ENCODE measurements around the gene CDKAL1.
A peak's percentile ranks its signal among the peaks of the same experiment; 100 is the strongest.

The CDKAL1 gene

DNA sequence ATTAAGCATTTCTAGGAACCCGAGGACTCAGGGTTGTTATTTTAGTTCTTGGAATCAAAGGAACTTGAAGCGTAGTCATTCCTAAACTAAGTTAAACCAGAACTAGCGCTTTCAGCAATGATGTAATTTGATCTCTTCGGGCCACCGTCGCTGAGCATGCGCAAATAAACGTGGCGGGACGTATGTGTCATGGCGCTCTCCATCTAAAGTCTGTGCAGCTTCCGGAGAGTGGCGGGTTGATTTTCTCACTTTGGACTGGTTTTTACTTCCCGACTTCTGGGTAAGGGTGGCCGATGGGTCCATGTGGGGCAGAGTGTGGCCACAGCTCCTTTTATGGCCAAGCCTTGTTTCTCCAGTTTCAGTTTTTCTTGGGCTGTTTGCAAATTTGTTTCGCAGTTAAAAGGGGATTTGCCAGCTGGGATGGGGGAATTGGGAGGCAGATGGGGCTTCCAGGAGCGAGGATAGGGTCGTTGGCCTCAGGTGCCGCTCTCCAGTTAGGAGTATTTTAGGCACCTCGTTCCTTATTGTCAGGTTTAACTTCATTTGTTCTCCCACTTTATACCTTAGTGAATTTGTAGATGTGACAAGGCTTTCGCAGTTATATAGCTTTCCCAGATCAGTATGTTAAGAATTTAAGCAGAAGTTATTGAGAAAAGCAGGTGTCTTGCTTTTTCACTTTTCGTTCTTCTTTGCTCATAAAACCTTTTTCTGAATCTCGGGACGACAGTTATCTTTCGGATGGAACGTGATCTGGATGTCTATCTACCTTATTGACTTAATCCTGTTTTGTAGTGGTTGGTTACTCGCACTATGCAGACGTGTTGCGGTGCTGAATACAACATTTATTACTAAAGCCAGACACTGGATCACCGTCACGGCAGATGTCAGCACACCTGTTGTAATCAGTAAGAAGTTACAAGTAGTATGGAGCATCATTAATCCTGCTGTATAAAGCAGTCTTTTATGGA lies at the start of gene CDKAL1:
Gene CDKAL1, plus strand, starts transcription at position 163 of the 968 bp plus-strand sequence. CDS start 11,894 bp downstream, outside the sequence.
- Histone ChIP-seq H3K27me3 (ENCODE audit: insufficient read depth, low read depth) (no peaks in the 10 kb centered on the region), H3K9ac (peak within 1 kb of the TSS; percentile 81), H3K79me2 (ENCODE audit: insufficient read depth, low read depth) (peaks cover 43% of the 10 kb centered on the region), H3K36me3 (ENCODE audit: insufficient read depth) (no peaks in the 10 kb centered on the region), H3K27ac (peak within 1 kb of the TSS; percentile 71), H4K20me1 (ENCODE audit: insufficient read depth) (no peaks in the 10 kb centered on the region), H2AFZ (ENCODE audit: low read depth) (peak within 1 kb of the TSS; percentile 84), H3K4me1 (ENCODE audit: low read depth, poor library complexity, severe bottlenecking) (peaks cover 22% of the 10 kb centered on the region), H3K4me3 (IDR thresholded peaks at IDR 0.05; ENCODE audit: insufficient read depth, low read depth, low read length) (no peak within 1 kb of the TSS), H3K4me2 (peak within 1 kb of the TSS; percentile 75)
- TF ChIP-seq, protein P1, sequence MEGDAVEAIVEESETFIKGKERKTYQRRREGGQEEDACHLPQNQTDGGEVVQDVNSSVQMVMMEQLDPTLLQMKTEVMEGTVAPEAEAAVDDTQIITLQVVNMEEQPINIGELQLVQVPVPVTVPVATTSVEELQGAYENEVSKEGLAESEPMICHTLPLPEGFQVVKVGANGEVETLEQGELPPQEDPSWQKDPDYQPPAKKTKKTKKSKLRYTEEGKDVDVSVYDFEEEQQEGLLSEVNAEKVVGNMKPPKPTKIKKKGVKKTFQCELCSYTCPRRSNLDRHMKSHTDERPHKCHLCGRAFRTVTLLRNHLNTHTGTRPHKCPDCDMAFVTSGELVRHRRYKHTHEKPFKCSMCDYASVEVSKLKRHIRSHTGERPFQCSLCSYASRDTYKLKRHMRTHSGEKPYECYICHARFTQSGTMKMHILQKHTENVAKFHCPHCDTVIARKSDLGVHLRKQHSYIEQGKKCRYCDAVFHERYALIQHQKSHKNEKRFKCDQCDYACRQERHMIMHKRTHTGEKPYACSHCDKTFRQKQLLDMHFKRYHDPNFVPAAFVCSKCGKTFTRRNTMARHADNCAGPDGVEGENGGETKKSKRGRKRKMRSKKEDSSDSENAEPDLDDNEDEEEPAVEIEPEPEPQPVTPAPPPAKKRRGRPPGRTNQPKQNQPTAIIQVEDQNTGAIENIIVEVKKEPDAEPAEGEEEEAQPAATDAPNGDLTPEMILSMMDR (conservative IDR thresholded peaks at IDR 0.05; ENCODE audit: low read depth, low read length): no peak

DNA sequence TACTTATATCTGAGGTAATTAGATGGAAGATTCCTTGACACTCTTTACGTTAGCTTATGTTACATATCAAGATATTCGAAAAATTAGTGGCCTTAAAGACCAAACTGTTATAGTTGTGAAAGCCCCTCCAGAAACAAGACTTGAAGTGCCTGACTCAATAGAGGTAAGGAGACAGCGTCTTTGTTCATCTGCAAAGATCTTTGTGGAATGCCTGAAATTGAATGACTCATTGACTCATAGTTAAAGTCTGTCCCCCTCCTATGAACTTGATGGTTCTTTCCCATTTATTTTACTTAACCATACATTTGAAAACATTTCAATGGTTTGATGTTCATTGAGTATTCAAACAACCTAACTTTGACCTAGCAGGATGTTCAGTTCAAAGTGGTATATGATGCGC lies 47.6 kb upstream of the CDKAL1 start:
- Histone ChIP-seq H4K20me1 (ENCODE audit: insufficient read depth) (no peaks in the 10 kb centered on the region), H3K27me3 (ENCODE audit: insufficient read depth, low read depth) (no peaks in the 10 kb centered on the region), H3K9ac (no peak overlapping the region), H3K4me2 (no peak overlapping the region), H3K79me2 (ENCODE audit: insufficient read depth, low read depth) (no peaks in the 10 kb centered on the region), H2AFZ (ENCODE audit: low read depth) (no peak overlapping the region), H3K4me3 (IDR thresholded peaks at IDR 0.05; ENCODE audit: insufficient read depth, low read depth, low read length) (no peak overlapping the region), H3K4me1 (ENCODE audit: low read depth, poor library complexity, severe bottlenecking) (no peaks in the 10 kb centered on the region), H3K36me3 (ENCODE audit: insufficient read depth) (no peaks in the 10 kb centered on the region; the same call in 1 of the 2 replicates), H3K27ac (no peak overlapping the region)
- TF ChIP-seq, protein P1 (conservative IDR thresholded peaks at IDR 0.05; ENCODE audit: low read depth, low read length): no peak

DNA sequence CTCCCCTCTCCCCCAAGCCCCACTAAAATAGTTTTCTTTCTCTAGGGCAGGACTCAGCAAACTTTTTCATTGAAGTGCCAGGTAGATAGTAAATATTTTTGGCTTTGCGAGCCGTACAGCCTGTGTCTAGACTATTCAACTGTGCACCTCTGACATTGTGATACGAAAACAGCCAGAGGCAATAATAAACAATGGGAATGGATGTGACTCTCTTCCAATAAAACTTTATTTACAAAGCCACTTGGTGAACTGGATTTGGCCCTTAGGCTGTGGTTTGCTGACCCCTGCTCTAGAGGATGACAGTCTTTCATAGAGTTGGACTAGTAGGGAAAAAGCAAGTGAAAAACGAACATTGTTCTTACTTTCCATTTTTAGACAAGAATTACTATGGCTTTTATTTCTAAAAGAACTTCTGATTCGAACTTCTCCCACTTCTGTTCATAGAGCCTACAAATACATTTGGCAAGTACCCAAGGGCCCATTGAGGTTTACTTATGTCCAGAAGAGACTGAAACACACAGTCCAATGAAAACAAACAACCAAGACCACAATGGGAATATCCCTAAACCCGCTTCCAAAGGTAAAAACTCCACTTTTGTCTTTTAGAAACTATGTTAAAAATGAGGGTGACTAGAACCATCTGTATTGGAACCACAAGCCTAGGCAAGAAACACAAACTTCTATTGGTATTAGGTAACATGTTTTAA lies 46.4 kb upstream of the CDKAL1 start:
- Histone ChIP-seq H4K20me1 (ENCODE audit: insufficient read depth) (no peaks in the 10 kb centered on the region), H3K9ac (no peak overlapping the region), H3K27ac (no peak overlapping the region), H3K36me3 (ENCODE audit: insufficient read depth) (no peaks in the 10 kb centered on the region; the same call in 1 of the 2 replicates), H3K4me1 (ENCODE audit: low read depth, poor library complexity, severe bottlenecking) (no peaks in the 10 kb centered on the region), H2AFZ (ENCODE audit: low read depth) (no peak overlapping the region), H3K79me2 (ENCODE audit: insufficient read depth, low read depth) (no peaks in the 10 kb centered on the region), H3K4me3 (IDR thresholded peaks at IDR 0.05; ENCODE audit: insufficient read depth, low read depth, low read length) (no peak overlapping the region), H3K27me3 (ENCODE audit: insufficient read depth, low read depth) (no peaks in the 10 kb centered on the region), H3K4me2 (no peak overlapping the region)
- TF ChIP-seq, protein P1 (conservative IDR thresholded peaks at IDR 0.05; ENCODE audit: low read depth, low read length): no peak

DNA sequence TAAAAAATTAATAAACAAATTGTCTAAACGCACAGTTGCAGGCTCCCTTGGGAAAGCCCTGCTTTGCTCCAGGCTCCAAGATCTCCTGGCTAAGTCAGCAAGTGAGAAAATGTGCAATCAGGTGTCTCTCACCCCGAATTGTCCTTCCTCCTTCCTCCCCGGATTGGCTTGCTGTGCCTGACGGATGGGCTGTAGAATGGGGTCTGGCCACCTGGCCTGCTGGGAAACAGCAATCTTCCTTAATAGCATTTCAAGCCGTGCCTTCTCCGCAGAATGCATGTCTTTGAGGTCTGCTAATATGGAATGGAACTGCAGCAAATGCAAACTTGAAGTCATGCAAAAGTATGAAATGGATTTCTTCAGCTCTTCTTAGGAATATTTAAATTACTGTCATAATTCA lies 43.7 kb upstream of the CDKAL1 start:
- no peaks in the 10 kb centered on the region for H3K4me1 ChIP-seq (ENCODE audit: low read depth, poor library complexity, severe bottlenecking)
- no peak overlapping the region for H3K9ac ChIP-seq
- no peaks in the 10 kb centered on the region for H3K27me3 ChIP-seq (ENCODE audit: insufficient read depth, low read depth)
- H3K27ac ChIP-seq: no peak overlapping the region
- no peaks in the 10 kb centered on the region for H3K79me2 ChIP-seq (ENCODE audit: insufficient read depth, low read depth)
- TF ChIP-seq, protein P1 (conservative IDR thresholded peaks at IDR 0.05; ENCODE audit: low read depth, low read length): no peak
- H3K4me3 ChIP-seq (IDR thresholded peaks at IDR 0.05; ENCODE audit: insufficient read depth, low read depth, low read length): no peak overlapping the region
- H4K20me1 ChIP-seq (ENCODE audit: insufficient read depth): no peaks in the 10 kb centered on the region
- no peaks in the 10 kb centered on the region; the same call in 1 of the 2 replicates for H3K36me3 ChIP-seq (ENCODE audit: insufficient read depth)
- no peak overlapping the region for H3K4me2 ChIP-seq
- no peak overlapping the region for H2AFZ ChIP-seq (ENCODE audit: low read depth)
